Stimulated activated CD4-positive, alpha-beta T cell treated with anti-CD3 and anti-CD28 coated beads, Interleukin-1b, Interleukin-23, amount 100 ng/mL, for 48 hours (primary cell): ENCODE measurements around the gene PNPLA1.
"Not testable (repeated sequence)": the region's sequence is repeated elsewhere in the genome, so short reads cannot be mapped to it uniquely, and the experiment has no call there.

Source experiments
- DNase-seq: peaks from one replicate; pipeline ENCODE4 v3.0.0-alpha.2; 2020

Gene PNPLA1

DNA sequence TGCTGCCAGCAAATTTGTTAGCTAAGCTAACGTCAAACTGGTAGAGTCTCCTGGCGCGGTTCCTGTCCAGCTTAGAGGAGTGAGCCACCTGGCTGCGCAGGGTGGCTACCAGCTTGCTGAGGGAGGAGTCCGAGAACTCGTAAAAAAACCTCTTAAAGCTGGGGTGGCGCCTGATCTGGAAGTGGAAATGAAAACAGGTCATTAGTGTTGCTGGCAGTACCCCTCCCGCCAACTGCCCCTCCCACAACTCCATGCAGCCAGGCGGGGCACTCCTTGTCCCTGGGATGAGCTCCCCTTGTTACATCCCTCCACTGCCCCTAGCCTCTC lies 49.5 kb downstream of the PNPLA1 start:
- no peak for DNase-seq

DNA sequence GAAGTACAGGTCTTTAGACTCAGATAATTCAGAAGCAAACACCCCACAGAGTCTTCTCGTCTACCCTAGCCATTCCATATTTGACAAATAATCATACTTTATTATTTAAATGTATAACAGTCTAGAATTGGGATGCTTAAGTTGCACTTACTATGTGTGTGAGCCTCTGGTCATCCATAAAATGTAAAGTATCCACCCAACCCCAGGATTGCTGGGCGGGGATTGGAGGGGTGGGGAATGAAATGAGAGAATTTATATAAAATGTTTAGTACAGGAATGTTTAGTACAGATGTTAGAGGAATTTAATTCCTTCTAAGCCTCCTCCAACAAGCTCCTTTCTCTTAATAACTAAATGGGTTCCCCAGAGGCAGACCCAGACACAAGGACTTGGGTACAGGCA lies 50.0 kb downstream of the PNPLA1 start:
- no peak for DNase-seq

DNA sequence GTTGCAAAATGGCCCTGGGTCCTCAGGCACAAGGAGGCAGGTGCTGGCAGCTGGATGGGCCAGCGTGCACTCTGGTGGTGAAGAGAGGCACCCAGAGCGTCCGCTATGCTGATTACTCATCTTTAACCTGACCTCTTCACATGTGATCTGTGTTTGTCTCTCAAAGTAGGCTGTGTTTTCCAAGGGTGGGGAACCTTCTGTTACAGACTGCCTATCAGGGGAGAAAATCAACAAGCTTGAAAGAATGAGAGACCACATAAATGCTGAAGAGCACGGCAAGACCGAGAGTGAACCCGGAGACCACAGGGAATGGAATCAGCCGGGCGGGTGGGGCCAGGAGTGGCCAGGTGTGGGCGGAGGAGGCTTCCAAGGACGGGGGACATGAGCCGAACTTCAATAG lies 50.6 kb downstream of the PNPLA1 start:
- no peak for DNase-seq

DNA sequence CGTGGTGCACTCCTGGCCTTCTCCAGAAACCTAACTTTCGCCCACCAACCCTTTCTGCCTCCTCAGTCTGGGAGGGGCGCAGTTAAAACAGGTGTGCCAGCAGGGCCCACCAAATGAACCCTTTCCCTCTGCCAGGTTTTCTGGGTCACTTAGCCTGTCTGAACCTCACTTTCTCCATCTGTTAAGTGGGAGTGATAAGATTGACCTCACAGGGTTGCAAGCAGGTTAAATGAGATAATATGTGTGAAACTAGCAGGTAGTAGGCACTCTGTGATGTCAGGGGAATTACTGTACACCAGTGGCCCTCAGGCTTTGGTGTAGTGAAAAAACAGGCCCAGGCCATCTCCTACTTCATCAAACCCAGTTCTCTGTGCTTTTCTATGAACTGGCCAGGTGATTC lies 52.7 kb downstream of the PNPLA1 start:
- no peak for DNase-seq

DNA sequence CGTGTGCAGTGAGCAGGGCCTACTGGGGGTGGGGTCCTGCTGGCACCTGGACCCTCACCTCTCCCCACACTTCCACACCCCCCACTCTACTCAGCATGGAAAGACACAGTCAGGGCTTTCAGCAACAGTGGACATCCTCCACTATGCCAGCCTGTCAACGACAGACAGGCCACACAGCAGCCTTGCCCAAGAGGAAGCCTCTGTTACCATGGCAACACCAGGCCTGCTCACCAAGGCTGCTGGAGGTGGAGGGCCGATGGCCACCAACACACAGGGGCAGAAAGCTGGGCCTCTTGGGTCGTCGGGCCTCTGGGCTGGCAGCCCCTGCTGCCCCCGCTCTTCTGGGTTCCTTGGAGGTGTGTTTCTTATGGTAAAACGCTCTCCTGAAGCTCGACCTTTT lies 53.2 kb downstream of the PNPLA1 start:
- DNase-seq = no peak

DNA sequence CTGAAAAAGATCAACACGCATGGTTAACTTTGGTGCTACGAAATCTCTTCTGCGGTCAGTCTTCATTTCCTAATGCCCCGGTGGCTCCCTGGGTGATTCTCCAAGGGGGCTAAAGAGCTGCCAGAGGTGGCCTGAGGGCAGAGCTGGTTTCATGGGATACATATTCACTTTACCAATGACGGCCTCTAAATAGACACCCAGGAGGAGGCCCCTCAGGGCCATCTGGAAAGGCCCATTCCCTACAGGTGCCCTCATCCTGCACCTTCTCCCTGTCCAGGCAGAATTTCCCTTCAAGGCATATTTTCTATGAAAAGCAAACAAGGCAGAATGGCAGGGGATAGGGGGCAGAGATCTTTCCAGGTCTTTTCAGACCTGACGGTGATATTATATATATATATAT lies 54.3 kb downstream of the PNPLA1 start:
- DNase-seq = no peak

DNA sequence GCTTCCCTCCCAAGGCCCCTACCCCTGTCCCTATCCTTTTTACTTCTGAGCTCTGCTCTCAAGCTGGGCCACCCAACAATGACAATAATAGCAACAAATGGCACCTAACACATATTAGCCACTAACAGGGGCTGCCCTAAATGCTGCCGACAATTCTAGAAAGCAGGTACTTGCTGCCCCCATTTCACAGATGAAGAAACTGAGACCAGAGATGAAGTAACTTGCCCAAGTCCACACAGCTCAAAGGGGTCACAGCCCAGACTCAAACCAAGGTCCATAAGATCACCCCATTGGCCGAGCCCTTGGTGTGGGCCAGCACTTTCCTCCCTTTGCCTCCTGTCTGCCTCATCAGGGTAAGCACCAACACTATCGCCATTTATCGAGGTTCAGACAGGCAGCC lies 54.9 kb downstream of the PNPLA1 start:
- DNase-seq = no peak

DNA sequence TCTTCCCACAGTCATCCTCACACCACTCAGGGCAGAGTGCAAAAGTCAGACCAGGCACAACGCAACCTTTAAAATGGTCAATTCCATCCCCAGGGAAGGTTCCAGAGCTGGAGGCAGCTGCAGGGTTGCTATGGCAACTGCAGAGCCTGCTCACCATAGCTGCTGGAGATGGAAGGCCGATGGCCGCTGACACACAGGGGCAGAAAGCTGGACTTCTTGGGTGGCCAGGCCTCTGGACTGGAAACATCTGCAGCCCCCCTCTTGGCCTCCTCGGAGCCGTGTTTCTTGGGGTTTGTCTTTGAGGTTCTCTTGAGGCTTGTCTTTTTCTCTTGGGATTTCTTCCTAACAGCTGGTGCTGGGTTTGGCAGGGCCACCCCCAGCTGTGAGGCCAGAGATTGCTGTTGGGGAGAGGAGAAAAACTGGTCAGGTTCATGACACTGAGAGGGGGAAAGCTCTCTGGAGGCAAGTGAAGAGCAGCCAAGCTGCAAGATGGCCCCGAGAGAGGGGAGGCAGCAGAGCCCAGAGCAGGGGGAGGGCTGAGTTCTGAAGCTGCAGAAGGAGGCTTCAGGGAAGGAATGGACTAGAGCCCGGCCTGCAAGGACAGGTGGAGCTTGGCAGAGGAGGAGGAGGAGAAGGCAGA lies 56.6 kb downstream of the PNPLA1 start:
- DNase-seq = no peak

DNA sequence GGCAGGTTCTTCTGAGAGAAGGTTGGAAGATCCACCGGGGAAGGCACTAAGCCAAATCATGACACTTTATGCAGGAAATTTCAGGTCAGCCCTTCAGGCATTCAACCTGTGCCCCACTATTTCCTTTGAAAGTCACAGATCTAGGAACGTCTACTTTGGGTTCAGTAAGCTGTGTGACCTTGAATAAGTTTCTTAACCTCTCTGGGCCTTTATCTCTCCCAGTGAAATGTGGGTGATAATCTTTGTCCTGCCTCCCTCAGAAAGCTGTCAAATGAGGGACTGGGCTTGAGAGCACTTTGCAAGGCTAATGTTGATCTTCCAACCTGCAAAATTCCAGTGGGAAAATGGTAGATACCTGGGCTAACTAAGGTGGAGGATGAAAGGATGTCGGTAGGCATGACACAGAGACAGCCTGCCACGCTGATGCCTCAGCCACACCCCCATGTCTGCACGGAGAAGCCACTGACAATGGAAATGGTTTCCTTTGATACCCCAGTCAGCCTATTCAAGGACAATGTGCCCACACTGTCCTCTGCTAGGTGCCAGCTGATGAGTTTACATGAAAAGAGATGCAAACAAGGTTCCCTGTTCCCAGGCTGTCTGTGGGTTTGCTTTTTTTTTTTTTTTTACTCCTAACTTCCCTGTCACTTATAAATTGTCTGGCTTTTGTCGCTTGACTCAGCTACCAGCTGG lies 57.5 kb downstream of the PNPLA1 start:
- no peak for DNase-seq

DNA sequence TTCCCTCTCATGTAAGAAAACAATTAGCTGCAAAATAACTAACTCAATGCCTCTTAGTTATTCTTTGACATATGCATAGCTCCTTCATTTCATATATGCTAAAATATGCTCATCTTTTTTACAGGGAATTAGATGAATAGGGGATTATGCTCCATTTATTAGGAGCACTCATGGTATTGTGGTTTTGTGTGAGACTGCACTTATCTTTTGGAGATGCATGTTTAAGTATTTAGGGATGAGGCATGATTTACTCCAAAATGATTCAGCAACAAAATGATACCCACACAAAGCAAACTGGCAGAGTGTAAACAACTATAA lies 58.0 kb downstream of the PNPLA1 start:
- DNase-seq = no peak

DNA sequence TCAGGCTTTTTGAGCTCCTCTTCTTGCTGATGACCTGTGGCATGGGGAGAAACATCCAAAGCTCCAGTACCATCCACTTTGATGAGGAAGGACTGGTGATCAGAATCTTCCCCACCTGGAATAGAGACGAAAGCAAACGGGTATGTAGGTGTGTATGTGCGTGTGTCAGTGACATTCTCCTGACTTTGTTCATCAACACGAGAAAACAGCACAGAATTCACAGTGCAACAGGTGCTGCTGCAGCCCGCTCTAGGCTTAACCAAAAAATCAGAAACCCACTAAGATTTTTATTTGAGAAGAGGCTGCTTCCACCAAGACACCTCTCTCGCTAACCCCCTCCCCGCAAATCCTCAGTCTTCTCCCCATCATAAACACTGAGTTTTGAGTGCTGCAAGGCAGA lies 58.7 kb downstream of the PNPLA1 start:
- DNase-seq = no peak

DNA sequence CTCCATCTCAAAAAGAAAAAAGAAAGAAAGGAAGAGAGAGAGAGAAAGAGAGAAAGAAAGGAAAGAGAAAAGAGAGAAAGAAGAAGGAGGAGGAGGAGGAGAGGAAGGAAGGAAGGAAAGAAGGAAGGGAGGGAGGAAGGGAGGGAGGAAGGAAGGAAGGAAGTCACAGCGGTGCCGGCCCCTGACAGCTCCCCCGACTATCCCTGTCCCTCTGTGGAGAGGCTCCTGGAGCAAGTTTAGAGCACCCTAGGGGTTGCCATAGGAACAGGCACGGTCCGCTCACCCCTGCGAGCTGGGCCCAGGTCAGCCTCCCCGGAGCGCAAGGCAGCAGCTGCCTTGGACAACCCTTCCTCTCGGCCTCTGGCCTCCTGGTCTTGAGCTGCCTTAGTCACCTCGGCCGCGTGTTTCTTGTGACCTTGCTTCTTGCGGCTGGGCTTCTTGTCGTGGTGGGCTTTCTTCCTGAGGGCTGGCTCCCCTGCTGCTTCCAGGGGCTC lies 60.0 kb downstream of the PNPLA1 start:
- no peak for DNase-seq

DNA sequence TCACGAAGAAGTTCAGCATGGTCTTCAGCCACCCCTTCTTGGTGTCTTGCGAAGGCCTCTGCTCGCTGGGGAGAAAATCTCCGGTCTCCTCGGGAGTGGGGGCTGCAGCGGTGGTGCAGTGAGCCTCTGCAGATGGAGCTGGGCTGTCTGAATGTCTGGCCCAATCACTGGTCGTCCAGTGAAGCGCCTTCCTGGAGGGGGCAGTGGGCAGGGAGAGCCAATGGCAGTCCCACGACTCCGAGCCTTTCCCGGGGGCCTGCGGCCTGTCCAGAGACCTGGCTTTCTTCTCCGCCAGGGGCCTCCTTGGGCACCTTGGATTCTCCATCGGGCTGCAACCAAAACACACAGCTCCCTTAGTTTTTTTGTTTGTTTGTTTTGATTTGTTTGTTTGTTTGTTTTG lies 60.5 kb downstream of the PNPLA1 start:
- DNase-seq = no peak

DNA sequence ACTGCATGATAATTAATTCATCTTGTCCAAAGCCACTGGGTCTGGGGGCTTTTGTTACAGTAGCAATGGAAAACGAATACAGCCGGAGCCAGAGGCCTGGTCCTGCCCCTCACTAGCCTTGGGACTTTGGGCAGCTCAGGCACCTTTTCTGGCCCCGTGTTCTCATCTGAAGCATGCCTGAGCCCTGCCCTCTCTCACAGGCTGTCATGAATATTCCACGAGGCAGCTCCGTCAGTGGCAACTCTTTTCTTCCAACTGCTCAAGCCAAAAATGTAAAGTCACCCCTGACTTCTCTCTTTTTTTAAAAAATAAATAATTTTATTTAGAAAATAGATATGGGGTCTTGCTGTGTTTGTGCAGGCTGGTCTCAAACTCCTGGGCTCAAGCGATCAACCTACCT lies 61.5 kb downstream of the PNPLA1 start:
- DNase-seq = no peak

DNA sequence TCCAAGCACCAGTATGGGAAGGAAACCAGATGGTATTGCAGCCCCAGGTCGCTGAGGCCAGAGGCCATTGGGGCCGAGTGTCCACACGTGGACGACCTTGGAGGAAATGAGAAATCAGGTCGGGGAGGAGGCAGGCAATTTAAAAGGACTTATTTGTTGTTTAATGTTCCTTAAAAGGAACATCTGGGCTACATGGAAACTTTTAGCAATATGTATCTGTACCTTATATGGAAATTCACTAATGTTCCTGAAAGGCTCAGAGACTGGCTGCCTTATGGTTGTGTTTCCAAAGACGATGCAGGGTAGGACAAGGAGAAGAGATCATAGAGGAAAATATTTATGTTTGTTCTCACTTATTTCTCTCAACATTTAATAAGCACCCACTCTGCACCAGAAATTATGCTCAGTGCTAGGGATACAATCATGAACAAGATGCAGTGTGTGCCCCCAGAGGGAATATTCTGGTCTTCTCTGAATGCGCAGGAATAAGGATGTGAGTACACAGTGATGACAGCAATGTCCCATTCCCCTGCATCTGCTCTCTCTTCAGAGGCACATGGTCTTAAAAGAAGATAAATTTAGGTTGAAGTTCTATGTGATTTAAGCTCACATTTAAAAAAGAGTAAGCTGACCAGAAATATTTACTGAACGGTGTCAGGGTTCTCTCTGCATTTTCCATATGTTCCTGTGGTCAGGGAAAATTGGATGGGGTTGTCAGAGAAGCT lies 63.5 kb downstream of the PNPLA1 start:
- DNase-seq = no peak

DNA sequence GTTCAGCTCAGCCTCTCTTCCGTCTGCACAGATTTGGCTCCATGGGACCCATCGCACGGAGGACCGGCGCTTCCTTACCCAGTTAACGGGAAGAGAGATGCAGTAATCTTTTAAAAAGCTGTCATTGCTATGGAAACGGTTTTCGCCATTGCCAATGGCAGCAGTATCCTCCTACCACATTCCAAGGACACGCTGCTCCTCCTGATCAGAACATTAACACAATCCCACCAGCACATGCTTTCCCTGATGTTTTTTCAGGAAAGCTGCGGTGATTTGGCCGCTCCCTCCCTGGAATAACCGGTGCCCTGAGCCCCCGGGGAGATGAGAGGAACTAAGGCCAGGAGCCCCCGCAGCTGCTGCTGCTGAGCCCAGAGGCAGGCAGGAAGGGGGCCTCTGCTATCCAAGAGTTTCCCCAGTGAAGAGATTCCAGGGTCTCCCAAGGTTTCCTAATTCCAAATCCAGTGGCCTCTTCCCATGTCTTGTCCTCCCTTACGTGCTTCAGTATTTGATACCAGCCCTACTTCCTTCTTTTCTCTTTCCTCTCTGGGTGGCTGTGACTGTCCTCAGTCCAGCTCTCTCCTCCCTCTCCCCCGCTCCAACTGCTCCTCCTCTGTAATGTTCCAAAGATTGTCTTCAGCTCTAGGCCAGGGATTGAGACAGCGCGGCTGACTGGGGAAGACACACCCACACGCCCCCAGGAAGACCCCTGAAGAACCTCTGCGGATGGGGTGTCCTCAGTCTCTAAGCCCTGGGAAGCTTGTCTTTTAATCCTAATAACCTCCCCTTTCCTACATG lies 64.3 kb downstream of the PNPLA1 start:
- no peak for DNase-seq

DNA sequence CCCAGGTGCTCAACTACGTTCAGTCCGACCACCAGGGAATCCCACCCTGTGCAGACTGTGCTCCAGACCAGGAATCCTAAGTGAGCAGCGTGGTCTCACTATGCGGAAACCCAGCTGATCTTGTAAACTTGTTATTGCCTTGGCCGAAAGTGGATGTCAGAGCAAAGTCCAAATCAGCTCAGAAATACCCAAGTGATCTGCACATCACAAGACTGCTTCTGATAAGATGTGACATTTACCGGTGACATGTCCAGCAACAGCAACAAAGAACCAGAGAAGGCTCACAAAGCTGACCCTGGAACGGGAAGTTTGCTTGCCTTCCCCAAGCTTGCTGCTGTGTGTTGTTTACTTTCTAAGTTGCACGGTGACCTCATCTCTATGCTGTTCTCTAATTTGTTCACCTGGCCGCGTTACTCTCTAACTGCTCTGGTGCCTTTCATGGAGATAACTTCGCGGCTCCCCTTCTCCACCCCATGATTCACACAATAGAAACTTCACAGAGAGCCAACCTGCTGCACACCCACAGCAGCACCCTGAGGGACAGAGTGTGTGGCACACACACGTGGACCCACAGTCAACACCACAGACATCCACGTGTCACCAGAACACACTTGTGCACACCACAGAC lies 65.1 kb downstream of the PNPLA1 start:
- DNase-seq = no peak

DNA sequence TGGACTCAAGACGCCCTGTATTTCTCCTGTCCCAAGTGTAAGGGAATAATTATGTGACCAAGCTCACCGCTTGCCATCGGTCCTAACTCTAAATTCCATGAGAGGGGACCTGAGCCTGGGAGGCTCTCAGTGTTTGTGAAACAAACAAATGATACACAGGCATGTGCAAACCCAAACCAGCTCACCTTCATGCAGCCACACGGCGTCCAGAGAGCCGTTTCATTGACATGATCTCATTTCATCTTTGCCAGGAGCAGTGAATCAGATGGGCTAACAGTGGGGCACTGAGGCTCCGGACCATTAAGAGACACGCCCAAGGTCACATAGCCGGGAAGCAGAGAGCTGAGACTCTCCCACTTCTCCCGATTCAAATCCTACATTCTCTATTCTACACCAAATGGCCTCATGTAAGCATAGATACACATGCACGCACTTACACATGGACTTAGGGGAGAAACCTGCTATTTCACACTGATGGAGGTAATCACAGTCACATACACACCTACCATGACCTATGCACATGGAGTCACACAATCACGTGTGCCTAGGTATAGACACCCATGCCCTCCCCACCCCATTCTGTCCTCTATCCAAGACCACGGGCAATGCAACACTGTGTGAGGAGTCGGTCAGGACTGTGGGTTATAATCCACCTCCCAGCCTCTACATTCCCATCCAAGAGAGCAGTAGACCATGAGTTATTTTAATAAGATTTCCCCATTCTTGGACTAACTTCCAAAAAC lies 65.8 kb downstream of the PNPLA1 start:
- DNase-seq = no peak

DNA sequence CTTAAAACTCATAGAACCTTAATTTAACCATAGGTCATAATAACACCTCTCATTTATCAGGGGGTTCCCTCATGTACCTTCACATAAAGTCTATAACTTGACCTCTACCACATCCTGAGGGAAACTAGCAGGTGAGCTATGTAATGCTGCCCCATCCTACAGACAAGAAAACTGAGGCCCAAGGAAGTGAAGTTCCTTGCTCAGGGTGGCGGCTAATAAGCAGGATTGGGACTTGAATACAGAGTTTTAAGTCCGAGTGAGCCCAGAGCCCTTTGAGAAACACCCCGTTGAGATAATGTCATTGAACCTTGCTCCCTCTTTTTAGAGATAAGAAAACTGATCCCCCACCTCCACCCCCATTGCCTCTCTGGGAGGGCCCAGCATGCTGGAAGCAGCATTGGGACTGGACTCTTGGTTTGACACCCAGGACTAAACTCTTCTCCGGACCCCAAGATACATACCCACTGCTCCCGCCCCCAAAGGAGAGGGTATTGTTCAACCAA lies 66.4 kb downstream of the PNPLA1 start:
- no peak for DNase-seq

DNA sequence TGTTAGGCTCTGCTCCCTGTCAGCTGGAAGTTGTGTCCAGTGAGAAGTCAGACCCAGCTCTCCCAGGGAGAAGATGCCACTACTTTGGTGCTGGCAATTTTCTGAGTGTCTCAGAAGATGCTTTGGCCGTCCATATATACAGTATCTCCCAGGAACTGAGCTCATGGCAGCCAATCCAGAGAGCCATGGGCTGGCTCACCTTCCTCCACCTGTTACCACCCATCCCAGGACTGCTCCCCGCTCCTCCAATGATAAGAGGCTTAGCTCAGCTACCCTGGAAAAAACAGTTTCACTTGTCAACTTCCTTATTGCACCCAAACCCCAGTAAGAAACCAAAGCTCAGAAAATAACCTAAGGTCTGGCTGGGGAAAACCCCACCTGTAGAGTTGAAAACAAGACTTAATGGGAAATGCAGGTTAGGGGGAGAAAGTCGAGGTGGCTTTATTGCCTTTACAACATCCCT lies 67.0 kb downstream of the PNPLA1 start, which contains the start of gene BNIP5:
Gene BNIP5 (minus strand): TSS at position 110 of the 463 bp plus-strand sequence. CDS start 6,198 bp downstream, outside the sequence.
- DNase-seq = no peak

DNA sequence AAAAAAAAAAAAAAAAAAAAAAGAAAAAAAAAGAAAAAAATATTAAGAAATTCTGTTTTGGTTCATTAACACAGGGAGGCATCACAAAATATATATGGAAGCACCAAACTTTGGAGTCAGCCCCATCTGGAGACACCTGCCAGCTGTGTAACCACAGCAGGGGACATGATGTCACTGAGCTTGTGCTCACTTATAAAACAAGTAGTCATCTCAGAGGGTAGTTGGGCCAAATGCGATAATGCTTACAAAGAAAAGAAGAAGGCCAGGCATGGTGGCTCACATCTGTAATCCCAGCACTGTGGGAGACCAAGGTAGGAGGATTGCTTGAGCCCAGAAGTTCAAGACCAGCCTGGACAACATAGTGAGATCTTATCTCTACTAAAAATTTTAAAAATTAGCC lies 68.0 kb downstream of the PNPLA1 start:
- no peak for DNase-seq

DNA sequence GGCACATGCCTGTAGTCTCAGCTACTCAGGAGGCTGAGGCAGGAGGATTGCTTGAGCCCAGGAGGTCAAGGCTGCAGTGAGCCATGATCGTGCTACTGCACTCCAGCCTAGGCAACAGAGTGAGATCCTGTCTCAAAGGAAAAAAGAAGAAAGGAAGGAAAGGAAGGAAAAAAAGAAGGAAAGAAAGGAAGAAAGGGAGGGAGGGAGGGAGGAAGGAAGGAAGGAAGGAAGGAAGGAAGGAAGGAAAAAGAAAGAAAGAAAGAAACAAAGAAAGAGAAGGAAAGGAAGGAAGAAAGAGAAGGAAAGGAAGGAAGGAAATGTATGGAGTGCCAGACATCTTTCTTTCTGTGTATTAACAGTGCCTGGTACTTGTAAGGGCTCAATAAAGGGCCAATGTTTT lies 68.4 kb downstream of the PNPLA1 start:
- DNase-seq = not testable (repeated sequence)
